ENCODE data around the gene CPOX.
"Not testable (repeated sequence)": the region's sequence is repeated elsewhere in the genome, so short reads cannot be mapped to it uniquely, and the experiment has no call there.

CPOX gene

GRCh38 chr3:98561727-98562521, 31.5 kb downstream of the CPOX start:
- DNase-seq (ENCODE audit: low spot score), result no peak

- no peak for DNase-seq (ENCODE audit: low spot score)
Observed at GRCh38 chr3:98560911-98561310, 32.5 kb downstream of the CPOX start.

GRCh38 chr3:98559769-98560168, 33.6 kb downstream of the CPOX start:
- not testable (repeated sequence) for DNase-seq (ENCODE audit: low spot score)

GRCh38 chr3:98558100-98558827, 35.1 kb downstream of the CPOX start:
- no peak for DNase-seq (ENCODE audit: low spot score)

GRCh38 chr3:98557324-98558010, 35.9 kb downstream of the CPOX start:
- DNase-seq (ENCODE audit: low spot score), result no peak

GRCh38 chr3:98556164-98557130, 37.0 kb downstream of the CPOX start:
- no peak for DNase-seq (ENCODE audit: low spot score)

GRCh38 chr3:98555025-98555379, 38.4 kb downstream of the CPOX start:
- DNase-seq (ENCODE audit: low spot score), result no peak

GRCh38 chr3:98554580-98554979, 38.8 kb downstream of the CPOX start:
- no peak for DNase-seq (ENCODE audit: low spot score)

- no peak for DNase-seq (ENCODE audit: low spot score)
Observed at GRCh38 chr3:98553753-98554152, 39.7 kb downstream of the CPOX start.

GRCh38 chr3:98553021-98553563, 40.3 kb downstream of the CPOX start:
- DNase-seq (ENCODE audit: low spot score), result no peak

GRCh38 chr3:98552232-98553020, 41.0 kb downstream of the CPOX start:
- no peak for DNase-seq (ENCODE audit: low spot score)

GRCh38 chr3:98551754-98552153, 41.7 kb downstream of the CPOX start:
- no peak for DNase-seq (ENCODE audit: low spot score)

- no peak for DNase-seq (ENCODE audit: low spot score)
Observed at GRCh38 chr3:98551236-98551635, 42.2 kb downstream of the CPOX start.

GRCh38 chr3:98550833-98551232, 42.6 kb downstream of the CPOX start:
- DNase-seq (ENCODE audit: low spot score), result no peak

- DNase-seq (ENCODE audit: low spot score), result no peak
Observed at GRCh38 chr3:98548544-98548943, 44.9 kb downstream of the CPOX start.

GRCh38 chr3:98545940-98546339, 47.5 kb downstream of the CPOX start:
- DNase-seq (ENCODE audit: low spot score), result no peak

- DNase-seq (ENCODE audit: low spot score), result no peak
Observed at GRCh38 chr3:98542623-98543022, 50.8 kb downstream of the CPOX start.

- no peak for DNase-seq (ENCODE audit: low spot score)
Observed at GRCh38 chr3:98541695-98542094, 51.7 kb downstream of the CPOX start.

GRCh38 chr3:98540346-98540745, 53.1 kb downstream of the CPOX start:
- DNase-seq (ENCODE audit: low spot score), result no peak

GRCh38 chr3:98536456-98537017, 56.9 kb downstream of the CPOX start:
- DNase-seq (ENCODE audit: low spot score), result no peak
